Kidney glomerular epithelial cell (primary cell): ENCODE measurements around the gene DUOXA2.
"Not testable (repeated sequence)": the region's sequence is repeated elsewhere in the genome, so short reads cannot be mapped to it uniquely, and the experiment has no call there.

ENCODE experiments used
- DNase-seq: peaks from one replicate; lab custom pipeline; 2025; lab: John Stamatoyannopoulos, UW

The DUOXA2 gene

GRCh38 chr15:45095661-45096060 lies 18.5 kb upstream of the DUOXA2 start:
- DNase-seq = no peak

GRCh38 chr15:45097466-45097865 lies 16.7 kb upstream of the DUOXA2 start:
- no peak for DNase-seq

- DNase-seq = no peak
Measured at GRCh38 chr15:45099549-45100165, 14.5 kb upstream of the DUOXA2 start.

- no peak for DNase-seq
Measured at GRCh38 chr15:45100884-45101625, 13.1 kb upstream of the DUOXA2 start.

GRCh38 chr15:45101749-45102148 lies 12.4 kb upstream of the DUOXA2 start:
- no peak for DNase-seq

GRCh38 chr15:45102226-45102625 lies 11.9 kb upstream of the DUOXA2 start:
- no peak for DNase-seq

- DNase-seq = not testable (repeated sequence)
Measured at GRCh38 chr15:45104170-45104569, 10.0 kb upstream of the DUOXA2 start.

GRCh38 chr15:45105586-45105985 lies 8.5 kb upstream of the DUOXA2 start:
- DNase-seq = no peak

- no peak for DNase-seq
Measured at GRCh38 chr15:45106002-45106790, 7.9 kb upstream of the DUOXA2 start.

GRCh38 chr15:45107941-45108630 lies 6.0 kb upstream of the DUOXA2 start:
- DNase-seq = no peak

GRCh38 chr15:45110256-45110820 lies 3.8 kb upstream of the DUOXA2 start:
- DNase-seq = no peak

- no peak for DNase-seq
Measured at GRCh38 chr15:45111390-45112142, 2.6 kb upstream of the DUOXA2 start.

GRCh38 chr15:45112143-45112590 lies 2.0 kb upstream of the DUOXA2 start:
- DNase-seq = no peak

GRCh38 chr15:45112591-45113379 lies 1.3 kb upstream of the DUOXA2 start:
- DNase-seq = no peak

GRCh38 chr15:45113380-45113990 lies 641 bp upstream of the DUOXA2 start:
- no peak for DNase-seq

- no peak for DNase-seq
Measured at GRCh38 chr15:45114751-45115085, 592 bp downstream of the DUOXA2 start.

- no peak for DNase-seq
Measured at GRCh38 chr15:45115312-45115820, 1.2 kb downstream of the DUOXA2 start.

GRCh38 chr15:45116006-45116481 lies 1.9 kb downstream of the DUOXA2 start:
- no peak for DNase-seq

- no peak for DNase-seq
Measured at GRCh38 chr15:45116482-45117307, 2.6 kb downstream of the DUOXA2 start.
